Muscle layer of colon (tissue), 2 donors: ENCODE measurements around the gene ARMH3.
"Not testable (repeated sequence)": the region's sequence is repeated elsewhere in the genome, so short reads cannot be mapped to it uniquely, and the experiment has no call there.

ENCODE experiments used
- H3K27ac ChIP-seq: one replicate; pipeline ENCODE4 v1.7.0; 2013; ENCODE audit warnings: low read depth, mild to moderate bottlenecking, low read length, moderate library complexity
- H3K27me3 ChIP-seq, 2 donors: one replicate each; pipeline ENCODE4 v1.7.0; 2013; ENCODE audit warnings: low read length in 2 of 2, mild to moderate bottlenecking in 2 of 2; ENCODE audit not compliant: insufficient read depth in 2 of 2, control insufficient read depth in 1 of 2
- H3K36me3 ChIP-seq: one replicate; pipeline ENCODE4 v1.7.0; 2013; ENCODE audit warnings: mild to moderate bottlenecking, low read length; ENCODE audit not compliant: insufficient read depth
- H3K4me1 ChIP-seq: one replicate; pipeline ENCODE4 v1.7.0; 2013; ENCODE audit warnings: mild to moderate bottlenecking, low read length; ENCODE audit not compliant: insufficient read depth
- H3K4me3 ChIP-seq, 2 donors: one replicate each; pipeline ENCODE4 v1.7.0; 2013; ENCODE audit warnings: low read length in 2 of 2, low read depth in 1 of 2, mild to moderate bottlenecking in 1 of 2, moderate library complexity in 1 of 2
- H3K9ac ChIP-seq: one replicate; pipeline ENCODE4 v1.7.0; 2013; ENCODE audit warnings: low read length
- H3K9me3 ChIP-seq: one replicate; pipeline ENCODE4 v1.7.0; 2013; ENCODE audit warnings: mild to moderate bottlenecking, low read length
- donor health status: abdominal sarcoma.
- donor health status: Adenocarcinoma of cecum.

The ARMH3 gene

GRCh38 chr10:102007031-102007430 lies 48.9 kb downstream of the ARMH3 start:
- peaks cover 19% of the 10 kb centered on the region for H3K36me3 ChIP-seq
- not testable (repeated sequence) for H3K9me3 ChIP-seq

GRCh38 chr10:102004376-102004775 lies 51.6 kb downstream of the ARMH3 start:
- Histone ChIP-seq H3K9me3 (no peaks in the 10 kb centered on the region), H3K9ac (no peak overlapping the region), H3K27me3 (no peaks in the 10 kb centered on the region), H3K4me3 (no peak overlapping the region), H3K36me3 (peaks cover 28% of the 10 kb centered on the region), H3K27ac (no peak overlapping the region), H3K4me1 (no peaks in the 10 kb centered on the region)

More at GRCh38 chr10:102007031-102007430, 48.9 kb downstream of the ARMH3 start:
- H3K4me1 ChIP-seq, H3K27ac ChIP-seq, H3K4me3 ChIP-seq, H3K27me3 ChIP-seq, H3K9ac ChIP-seq: not testable (repeated sequence)

GRCh38 chr10:102003541-102003940 lies 52.4 kb downstream of the ARMH3 start:
- H3K9me3 ChIP-seq: no peaks in the 10 kb centered on the region
- H3K4me3 ChIP-seq: no peak overlapping the region
- no peaks in the 10 kb centered on the region for H3K4me1 ChIP-seq
- H3K27me3 ChIP-seq: no peaks in the 10 kb centered on the region
- no peak overlapping the region for H3K27ac ChIP-seq
- no peak overlapping the region for H3K9ac ChIP-seq
- H3K36me3 ChIP-seq: peaks cover 30% of the 10 kb centered on the region

- H3K27ac ChIP-seq: no peak overlapping the region
- no peaks in the 10 kb centered on the region for H3K27me3 ChIP-seq
- no peak overlapping the region for H3K9ac ChIP-seq
- peaks cover 34% of the 10 kb centered on the region for H3K36me3 ChIP-seq
- H3K4me3 ChIP-seq: no peak overlapping the region
- no peaks in the 10 kb centered on the region for H3K4me1 ChIP-seq
- no peaks in the 10 kb centered on the region for H3K9me3 ChIP-seq
Measured at GRCh38 chr10:102001435-102002068, 54.4 kb downstream of the ARMH3 start.

- Histone ChIP-seq H3K9me3 (no peaks in the 10 kb centered on the region), H3K9ac (no peak overlapping the region), H3K36me3 (peaks cover 37% of the 10 kb centered on the region), H3K4me3 (no peak overlapping the region), H3K27me3 (no peaks in the 10 kb centered on the region), H3K27ac (no peak overlapping the region), H3K4me1 (no peaks in the 10 kb centered on the region)
Measured at GRCh38 chr10:101997803-101998202, 58.2 kb downstream of the ARMH3 start.

GRCh38 chr10:101995451-101996063 lies 60.4 kb downstream of the ARMH3 start:
- Histone ChIP-seq H3K9me3 (no peaks in the 10 kb centered on the region), H3K4me1 (no peaks in the 10 kb centered on the region), H3K27ac (no peak overlapping the region), H3K27me3 (no peaks in the 10 kb centered on the region), H3K4me3 (no peak overlapping the region), H3K9ac (no peak overlapping the region), H3K36me3 (peaks cover 44% of the 10 kb centered on the region)

GRCh38 chr10:101993651-101994200 lies 62.2 kb downstream of the ARMH3 start:
- Histone ChIP-seq H3K9ac (no peak overlapping the region), H3K27me3 (no peaks in the 10 kb centered on the region), H3K27ac (no peak overlapping the region), H3K4me1 (no peaks in the 10 kb centered on the region), H3K36me3 (peaks cover 60% of the 10 kb centered on the region), H3K9me3 (no peaks in the 10 kb centered on the region), H3K4me3 (no peak overlapping the region)

- Histone ChIP-seq H3K9me3 (no peaks in the 10 kb centered on the region), H3K27ac (no peak overlapping the region), H3K36me3 (peaks cover 61% of the 10 kb centered on the region), H3K4me1 (no peaks in the 10 kb centered on the region), H3K4me3 (no peak overlapping the region), H3K9ac (no peak overlapping the region), H3K27me3 (no peaks in the 10 kb centered on the region)
Measured at GRCh38 chr10:101993221-101993620, 62.8 kb downstream of the ARMH3 start.

GRCh38 chr10:101987136-101987535 lies 68.8 kb downstream of the ARMH3 start:
- no peaks in the 10 kb centered on the region for H3K27me3 ChIP-seq
- peaks cover 44% of the 10 kb centered on the region for H3K36me3 ChIP-seq
- no peaks in the 10 kb centered on the region for H3K4me1 ChIP-seq
- H3K9ac ChIP-seq: no peak overlapping the region
- H3K4me3 ChIP-seq: no peak overlapping the region
- no peak overlapping the region for H3K27ac ChIP-seq
- no peaks in the 10 kb centered on the region for H3K9me3 ChIP-seq

GRCh38 chr10:101986624-101986971 lies 69.4 kb downstream of the ARMH3 start:
- H3K4me1 ChIP-seq: no peaks in the 10 kb centered on the region
- H3K36me3 ChIP-seq: peaks cover 38% of the 10 kb centered on the region
- H3K27me3 ChIP-seq: no peaks in the 10 kb centered on the region
- H3K9me3 ChIP-seq: no peaks in the 10 kb centered on the region
- H3K4me3 ChIP-seq: no peak overlapping the region
- no peak overlapping the region for H3K9ac ChIP-seq
- H3K27ac ChIP-seq: no peak overlapping the region

GRCh38 chr10:101980677-101981076 lies 75.3 kb downstream of the ARMH3 start:
- not testable (repeated sequence) for H3K27me3 ChIP-seq, H3K9ac ChIP-seq, H3K36me3 ChIP-seq, H3K9me3 ChIP-seq, H3K4me1 ChIP-seq, H3K27ac ChIP-seq, H3K4me3 ChIP-seq
